C4-2B (cell line): ENCODE measurements around the gene OTOG.

Source experiments
- CTCF ChIP-seq: fragments of 450-650 bp; conservative IDR thresholded peaks from 2 replicates; pipeline ENCODE4 v1.5.1; 2017; ENCODE audit warnings: mild to moderate bottlenecking
- ZFX ChIP-seq: fragments of 450-650 bp; IDR thresholded peaks from 2 replicates; pipeline ENCODE4 v1.6.1; 2017

- TF ChIP-seq CTCF (no peak), ZFX (no peak)
These were observed 873 bp downstream of the OTOG start for GRCh38 chr11:17547932-17548331.
